Cardiac septum (tissue), 1 donor: ENCODE results near the gene SIVA1. TPM values are rescaled to one million over a fixed set of nuclear protein-coding genes. Genes with fewer than 3 reads are reported as not detected.
"Not testable (repeated sequence)": the region's sequence is repeated elsewhere in the genome, so short reads cannot be mapped to it uniquely, and the experiment has no call there.

Experiments used
- DNase-seq: peaks from one replicate; pipeline ENCODE4 v3.0.0-alpha.2; 2020; ENCODE audit warnings: low spot score
- intact Hi-C: fragments of 100-400 bp; cut with DNase I; formaldehyde crosslinking; loops from one replicate; pipeline ENCODE4 v1.14.0; 2022
- total RNA-seq: library from RNA; stranded (reverse); fragmentation: NEBNext Ultra II Directional; extraction: Animal tissue kit (Norgen Biotek cat#: 25700); gene quantifications from one replicate; pipeline ENCODE4 v1.2.1, GENCODE V29; 2021
- donor health status: DM: no; HTN: no; CAD: no.

SIVA1 gene
- total RNA-seq, 1 donor from 2014 or later: 50.9 TPM

DNA sequence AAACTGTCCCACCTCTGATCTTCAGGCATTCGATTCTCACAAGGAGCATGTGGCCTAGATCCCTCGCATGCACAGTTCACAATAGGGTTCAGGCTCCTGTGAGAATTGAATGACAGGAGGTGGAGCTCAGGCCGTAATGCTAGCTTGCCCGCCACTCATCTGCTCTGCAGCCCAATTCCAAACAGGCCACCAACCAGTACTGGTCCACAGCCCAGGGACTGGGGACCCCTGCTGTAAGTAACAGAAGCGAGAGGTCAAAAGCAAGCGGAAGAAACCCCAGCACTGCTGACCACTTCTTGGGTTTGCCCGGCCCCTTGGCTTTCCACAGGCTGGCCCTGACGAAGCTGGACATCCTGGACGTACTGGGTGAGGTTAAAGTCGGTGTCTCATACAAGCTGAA is 8.5 kb upstream of the SIVA1 start:
- intact Hi-C loops: no loop called here
- DNase-seq: no peak

DNA sequence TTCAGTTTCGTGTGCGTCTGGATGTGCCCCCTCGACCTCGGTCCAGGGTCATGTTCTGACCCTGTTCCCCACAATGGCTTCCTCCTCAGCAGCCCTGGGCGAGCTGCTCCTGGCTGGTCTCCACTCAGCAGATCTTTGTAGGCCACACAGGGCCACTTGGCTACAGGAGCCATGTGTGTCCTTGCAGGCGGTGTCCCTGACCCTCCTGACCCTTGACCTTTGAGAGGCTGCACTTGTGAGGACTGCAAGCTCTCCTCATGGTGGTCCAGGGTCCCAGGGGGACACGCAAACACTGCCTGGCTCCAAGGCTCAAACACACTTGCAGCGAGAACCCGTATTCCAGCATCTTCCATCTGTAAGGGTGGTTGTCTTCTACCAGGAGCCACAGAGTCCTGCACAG is 7.5 kb upstream of the SIVA1 start:
- DNase-seq: no peak
- intact Hi-C loops: no loop called here

DNA sequence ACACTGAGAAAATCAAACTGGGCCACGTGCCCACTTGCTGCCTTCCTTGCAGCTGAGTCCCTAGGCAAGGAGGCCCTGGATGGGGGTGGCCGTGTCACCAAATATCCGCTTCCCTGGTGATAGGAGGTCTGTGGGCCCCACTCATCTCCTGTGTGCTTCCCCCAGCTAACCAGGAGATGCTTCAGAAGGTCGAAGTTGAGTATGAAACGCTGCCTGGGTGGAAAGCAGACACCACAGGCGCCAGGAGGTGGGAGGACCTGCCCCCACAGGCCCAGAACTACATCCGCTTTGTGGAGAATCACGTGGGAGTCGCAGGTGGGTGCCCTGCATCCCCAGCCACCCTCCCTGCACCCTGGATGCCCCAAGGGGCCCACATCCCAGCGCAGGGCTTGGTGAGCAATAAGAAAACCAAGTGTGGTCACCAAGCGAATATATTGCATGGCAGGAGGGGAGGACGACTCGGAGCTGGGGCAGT is 6.8 kb upstream of the SIVA1 start:
- intact Hi-C loops: no loop called here
- DNase-seq: no peak

DNA sequence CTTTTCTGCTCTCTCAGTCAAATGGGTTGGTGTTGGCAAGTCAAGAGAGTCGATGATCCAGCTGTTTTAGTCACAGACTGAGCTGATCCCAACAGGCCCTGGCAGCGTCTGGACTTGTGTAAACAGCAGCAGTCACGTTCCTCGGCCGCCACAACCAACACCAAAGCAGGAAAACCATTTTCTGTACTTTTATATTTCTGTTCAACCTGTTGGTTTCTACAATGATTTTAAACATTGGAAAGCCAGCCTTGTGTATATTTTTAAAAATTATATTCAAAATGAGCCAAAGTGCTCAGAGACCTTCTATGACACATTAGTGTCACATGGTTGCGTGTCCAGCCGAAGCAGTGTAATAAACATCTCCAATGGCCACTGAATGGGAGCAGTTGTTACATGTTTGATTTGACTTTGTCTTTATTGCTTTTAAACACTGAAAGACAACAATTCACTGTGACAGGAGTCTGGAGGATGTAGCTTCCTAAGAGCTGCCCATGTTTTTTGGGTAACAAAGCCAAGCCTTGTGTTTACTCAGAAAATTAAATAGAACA is 5.9 kb upstream of the SIVA1 start:
- intact Hi-C loops: no loop called here
- DNase-seq: no peak

DNA sequence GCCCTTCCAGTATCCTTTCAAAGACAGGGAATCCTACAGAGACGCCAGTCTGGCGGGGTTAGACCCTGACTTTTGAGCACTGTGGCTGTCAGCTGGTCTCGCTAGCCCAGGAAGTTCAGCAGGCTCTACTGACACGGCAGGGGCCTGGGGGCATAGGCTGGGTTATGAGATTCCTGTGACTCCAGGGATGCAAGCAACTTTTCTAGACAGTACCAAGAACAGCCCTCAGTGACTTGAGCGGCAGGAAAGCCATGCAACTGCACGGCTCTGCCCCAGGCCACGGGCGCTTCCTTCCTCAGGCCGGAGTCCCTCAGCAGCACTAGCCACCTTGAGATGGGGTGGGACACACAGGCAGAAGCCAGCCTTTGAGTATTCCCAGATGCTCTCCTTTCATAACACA is 5.1 kb upstream of the SIVA1 start:
- intact Hi-C loops: no loop called here
- no peak for DNase-seq

DNA sequence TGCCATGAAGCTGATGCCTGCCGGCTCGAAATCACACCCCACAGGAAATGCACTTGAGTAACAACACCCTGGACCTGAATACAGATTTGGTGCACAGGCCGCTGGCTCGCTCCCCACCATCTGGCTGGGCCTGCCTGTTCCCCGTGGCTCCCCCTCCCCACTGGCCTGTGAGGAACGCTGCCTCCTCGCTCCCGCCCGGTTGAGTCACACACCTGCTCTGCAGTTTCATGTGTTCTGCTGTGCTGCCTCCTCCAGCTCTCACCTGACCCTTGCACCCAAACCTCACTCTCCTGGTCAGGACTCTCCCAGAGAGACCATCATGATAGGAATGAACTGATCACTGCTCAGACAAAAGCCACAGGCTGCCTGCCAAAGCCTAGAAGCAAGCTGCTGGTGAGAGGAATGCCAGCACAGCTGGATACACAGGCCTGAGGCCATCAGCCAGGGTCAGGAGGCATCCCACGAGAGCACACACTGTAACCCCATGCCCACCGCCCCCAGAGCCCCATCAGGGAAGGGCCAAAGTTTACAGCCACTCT is 3.8 kb upstream of the SIVA1 start:
- intact Hi-C loops: no loop called here
- no peak for DNase-seq

DNA sequence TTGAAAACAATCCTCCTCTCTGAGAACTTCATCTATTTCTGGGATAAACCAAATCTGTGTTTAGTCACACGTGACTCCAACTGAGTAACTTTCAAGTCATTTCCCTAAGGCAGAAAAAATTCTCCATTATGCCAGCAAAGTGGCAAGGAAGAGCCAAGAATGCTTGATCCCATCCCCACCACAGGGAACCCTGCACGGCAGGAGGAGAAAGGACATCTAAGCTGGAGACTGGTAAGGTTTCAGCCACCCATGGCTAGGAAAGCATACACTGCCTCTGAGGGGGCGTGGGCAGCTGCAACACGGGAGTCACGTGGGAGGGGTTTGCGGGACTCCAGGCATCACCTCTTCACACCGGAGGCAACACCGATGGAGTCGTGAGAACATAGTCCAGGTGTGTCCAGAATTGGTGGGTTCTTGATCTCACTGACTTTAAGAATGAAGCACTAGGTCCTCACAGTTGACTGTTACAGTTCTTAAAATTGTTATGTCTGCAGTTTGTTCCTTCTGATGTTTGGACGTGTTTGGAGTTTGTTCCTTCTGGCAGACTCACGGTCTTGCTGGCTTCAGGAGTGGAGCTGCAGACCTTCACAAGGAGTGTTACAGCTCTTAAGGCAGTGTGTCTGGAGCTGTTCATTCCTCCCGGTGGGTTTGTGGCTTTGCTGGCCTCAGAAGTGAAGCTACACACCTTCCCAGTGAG is 2.7 kb upstream of the SIVA1 start:
- intact Hi-C loops: no loop called here
- no peak for DNase-seq

DNA sequence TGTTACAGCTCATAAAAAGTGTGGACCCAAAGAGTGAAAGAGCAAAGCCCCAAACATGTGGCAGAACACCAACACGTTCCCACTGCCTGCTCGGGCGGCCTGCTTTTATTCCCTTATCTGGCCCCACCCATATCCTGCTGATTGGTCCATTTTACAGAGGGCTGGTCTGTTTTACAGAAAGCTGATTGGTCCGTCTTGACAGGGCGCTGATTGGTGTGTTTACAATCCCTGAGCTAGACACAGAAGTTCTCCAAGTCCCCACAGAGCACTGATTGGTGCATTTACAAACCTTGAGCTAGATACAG is 2.2 kb upstream of the SIVA1 start:
- intact Hi-C loops, DNase-seq: not testable (repeated sequence)

DNA sequence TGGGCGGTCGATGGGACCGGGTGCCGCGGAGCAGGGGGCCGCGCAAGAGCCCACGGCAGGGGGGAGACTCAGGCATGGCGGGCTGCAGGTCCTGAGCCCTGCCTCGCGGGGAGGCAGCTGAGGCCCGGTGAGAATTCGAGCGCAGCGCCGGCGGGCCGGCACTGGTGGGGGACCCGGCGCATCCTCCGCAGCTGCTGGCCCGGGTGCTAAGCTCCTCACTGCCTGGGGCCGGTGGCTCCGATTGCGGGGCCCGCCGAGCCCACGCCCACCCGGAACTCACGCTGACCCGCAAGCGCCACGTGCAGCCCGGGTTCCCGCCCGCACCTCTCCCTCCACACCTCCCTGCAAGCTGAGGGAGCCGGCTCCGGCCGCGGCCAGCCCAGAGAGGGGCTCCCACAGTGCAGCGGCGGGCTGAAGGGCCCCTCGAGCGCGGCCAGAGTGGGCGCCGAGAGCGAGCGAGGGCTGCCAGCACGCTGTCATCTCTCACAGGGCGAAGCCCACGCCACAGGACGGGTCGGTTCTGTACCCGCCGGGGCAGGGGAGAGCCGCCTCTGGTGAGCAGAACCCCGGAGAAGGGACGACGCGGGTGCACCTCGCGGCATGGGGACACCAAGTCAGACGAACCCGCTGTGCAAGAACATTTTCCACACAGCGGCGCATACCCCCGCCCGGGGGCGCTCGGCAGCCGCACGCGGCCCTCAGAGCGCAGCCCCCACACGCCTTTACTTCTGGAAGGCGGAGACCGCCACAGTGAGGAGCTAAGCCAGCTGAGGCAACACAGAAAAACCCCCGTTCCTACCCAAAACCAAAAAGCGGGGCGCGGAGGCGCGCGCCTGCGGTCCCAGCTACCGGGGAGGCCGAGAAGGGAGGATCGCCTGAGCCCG is 1.2 kb upstream of the SIVA1 start:
- intact Hi-C loops: no loop called here
- no peak for DNase-seq

DNA sequence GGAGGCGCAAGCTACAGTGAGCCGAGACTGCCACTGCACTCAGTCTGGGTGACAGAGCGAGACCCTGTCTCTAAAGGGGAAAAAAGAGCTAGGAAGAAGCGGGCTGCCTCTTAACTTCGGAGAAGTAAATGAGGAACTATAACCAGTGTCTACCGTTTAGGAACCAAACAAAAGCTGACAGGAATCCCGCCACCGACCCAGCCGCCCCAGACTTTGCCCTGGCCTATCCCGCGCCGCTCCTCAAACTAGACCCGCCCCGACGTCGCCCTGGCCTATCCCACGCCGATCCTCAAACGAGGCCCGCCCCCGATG is 568 bp upstream of the SIVA1 start:
- no peak for DNase-seq
- intact Hi-C loops: no loop called here

DNA sequence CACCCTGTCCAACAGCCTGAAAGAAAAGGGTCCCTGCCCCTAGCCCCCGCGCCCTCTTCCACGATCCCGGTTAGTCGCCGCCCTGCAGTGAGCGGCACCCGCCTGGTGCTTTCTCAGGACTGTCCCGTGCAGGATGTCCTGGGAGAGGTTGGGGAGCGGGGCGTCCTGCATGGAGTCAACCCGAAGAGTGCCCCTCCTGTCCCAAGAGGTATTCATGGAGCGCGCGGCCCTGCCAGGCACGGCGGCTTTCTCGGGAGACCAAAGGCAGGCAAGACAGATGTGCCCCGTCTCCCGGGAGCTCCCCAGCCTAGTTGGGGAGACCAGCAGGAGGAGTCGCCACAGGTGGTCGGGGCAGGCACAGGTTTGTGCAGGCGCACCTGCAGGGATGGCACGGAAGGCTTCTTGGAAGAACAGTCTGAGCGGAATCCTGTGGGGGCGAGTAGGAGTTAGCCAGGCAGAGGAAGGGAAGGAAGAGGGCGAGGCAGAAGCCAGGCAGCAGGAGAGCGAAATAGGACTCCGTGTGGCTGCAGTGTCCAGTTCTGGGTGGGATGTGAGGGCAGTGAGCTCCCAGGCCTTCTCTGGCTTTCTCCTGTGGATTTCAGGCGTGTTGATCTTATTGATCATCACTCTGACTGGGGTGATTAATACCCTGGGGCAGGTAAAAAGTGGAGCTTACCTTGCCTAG is 723 bp downstream of the SIVA1 start:
- intact Hi-C loops: no loop called here
- no peak for DNase-seq

DNA sequence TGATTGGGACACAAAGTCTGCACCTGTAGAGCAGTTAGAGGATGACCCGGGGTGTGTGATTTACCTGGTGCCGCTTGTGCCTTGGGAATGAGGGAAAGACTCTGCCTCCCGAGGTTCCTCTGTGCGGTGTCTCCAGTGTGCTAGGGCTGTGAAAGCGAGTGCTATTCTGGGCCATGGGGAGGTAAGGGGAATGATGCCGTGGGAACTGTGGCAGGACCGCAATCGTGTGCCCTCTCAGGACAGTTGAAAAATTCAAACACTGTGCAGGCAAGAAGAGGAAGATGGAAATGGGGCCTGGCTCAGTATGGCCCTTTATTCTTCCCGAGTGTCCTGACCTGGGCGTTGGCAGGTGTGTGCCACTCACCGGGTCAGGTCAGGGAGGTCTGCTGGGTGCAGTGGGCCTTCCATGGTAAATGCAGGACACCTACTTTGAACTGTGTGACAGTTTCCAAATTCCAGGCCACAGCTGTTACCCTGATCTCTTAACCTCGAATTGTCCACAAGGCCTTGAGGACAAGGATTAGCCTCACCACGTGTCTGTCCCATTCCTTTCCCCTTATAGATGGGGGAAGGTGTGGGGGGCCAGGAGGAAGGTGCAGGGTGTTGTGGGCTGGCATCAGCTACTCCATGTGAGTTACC is 1.4 kb downstream of the SIVA1 start:
- intact Hi-C loops: no loop called here
- no peak for DNase-seq

DNA sequence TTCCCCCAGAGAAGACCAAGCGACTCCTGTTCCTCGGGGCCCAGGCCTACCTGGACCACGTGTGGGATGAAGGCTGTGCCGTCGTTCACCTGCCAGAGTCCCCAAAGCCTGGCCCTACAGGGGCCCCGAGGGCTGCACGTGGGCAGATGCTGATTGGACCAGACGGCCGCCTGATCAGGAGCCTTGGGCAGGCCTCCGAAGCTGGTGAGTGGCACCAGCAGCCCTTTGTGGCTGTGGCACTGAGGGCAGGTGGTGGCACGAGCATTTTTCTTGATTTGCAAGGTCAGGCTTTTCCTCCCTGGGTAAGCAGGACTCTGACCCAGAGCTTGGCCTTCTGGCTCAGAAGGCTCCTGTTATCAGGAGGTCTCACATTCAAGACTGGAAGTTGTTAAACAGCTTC is 2.7 kb downstream of the SIVA1 start:
- intact Hi-C loops: no loop called here
- no peak for DNase-seq

DNA sequence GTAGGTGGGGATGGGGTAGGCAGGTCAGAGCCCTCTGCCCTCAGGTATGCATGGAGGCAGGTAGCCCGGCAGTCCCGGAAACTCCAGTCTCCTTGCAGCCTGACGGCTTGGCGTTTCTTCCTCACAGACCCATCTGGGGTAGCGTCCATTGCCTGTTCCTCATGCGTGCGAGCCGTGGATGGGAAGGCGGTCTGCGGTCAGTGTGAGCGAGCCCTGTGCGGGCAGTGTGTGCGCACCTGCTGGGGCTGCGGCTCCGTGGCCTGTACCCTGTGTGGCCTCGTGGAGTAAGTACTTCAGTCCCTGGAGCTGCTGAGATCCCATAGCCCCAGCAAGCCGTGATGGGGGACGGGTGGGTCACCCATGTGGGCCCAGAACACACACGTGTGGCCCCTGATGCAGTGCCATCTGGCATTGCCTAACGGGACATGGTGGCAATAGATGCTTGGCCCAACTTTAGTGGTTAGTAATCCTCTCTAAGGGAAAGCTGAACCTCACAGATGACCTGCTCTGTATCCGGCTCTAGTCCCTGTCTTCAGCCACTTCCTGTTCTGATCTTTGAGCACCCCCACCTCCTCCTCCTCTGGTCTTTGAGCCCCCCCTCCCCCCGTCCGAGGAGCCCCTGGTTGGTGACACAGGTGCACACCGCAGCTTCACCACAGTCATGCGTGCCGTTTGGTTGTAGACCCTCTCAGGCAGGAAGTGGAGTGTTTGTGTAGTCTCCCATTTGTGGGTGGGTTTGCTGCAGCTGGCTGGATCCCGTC is 3.7 kb downstream of the SIVA1 start:
- intact Hi-C loops: no loop called here
- no peak for DNase-seq

DNA sequence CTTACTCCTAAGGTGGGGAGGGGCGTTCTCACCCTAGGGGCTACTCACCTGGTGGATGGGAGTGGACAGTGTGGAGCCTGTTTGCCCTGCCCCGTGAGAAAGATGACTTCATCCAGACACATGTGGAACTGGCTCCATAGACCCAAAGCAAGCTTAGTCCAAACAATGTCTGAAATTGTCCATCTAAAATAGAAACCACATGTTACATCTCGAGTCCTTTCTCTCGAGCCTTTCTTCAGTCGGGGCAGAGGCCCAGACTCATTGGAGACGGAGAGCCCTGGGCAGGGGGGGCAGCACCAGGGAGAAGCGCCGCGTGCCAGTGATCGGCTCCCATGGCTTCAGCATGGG is 4.3 kb downstream of the SIVA1 start:
- intact Hi-C loops: no loop called here
- no peak for DNase-seq

DNA sequence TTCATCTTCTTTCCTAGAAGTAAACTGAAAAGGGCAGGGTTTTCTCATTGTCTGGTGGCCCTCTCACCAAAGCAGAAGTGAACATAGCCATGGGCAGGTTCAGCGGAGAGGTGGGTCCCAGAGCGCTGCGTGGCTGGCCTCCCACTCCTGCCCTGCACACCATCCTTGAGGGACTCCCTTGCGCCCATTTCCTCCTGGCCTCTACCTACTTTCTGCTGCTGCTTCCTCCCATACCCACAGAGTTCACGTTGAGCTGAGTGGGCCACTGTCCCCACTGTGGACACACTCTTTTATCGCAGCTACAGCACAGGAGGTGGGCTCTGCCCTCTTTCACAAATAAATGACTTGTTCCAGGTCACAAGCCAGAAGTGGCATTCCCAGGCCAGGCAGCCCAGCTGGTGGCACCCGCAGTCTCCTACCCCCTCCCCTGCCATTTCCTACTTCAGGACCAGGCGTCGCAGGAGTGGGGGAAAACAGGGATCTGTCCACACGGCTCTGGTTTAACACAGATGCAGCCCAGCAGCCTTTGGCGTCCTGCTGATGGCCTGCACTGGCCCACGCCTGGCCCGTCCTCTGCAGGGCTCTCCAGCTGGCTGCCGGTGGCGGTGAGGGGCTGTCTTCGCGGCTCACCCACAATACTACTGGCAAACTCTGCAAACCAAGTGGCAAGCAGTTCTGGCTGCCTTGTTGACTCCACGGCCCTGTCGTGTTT is 4.9 kb downstream of the SIVA1 start:
- intact Hi-C loops: no loop called here
- DNase-seq: no peak

DNA sequence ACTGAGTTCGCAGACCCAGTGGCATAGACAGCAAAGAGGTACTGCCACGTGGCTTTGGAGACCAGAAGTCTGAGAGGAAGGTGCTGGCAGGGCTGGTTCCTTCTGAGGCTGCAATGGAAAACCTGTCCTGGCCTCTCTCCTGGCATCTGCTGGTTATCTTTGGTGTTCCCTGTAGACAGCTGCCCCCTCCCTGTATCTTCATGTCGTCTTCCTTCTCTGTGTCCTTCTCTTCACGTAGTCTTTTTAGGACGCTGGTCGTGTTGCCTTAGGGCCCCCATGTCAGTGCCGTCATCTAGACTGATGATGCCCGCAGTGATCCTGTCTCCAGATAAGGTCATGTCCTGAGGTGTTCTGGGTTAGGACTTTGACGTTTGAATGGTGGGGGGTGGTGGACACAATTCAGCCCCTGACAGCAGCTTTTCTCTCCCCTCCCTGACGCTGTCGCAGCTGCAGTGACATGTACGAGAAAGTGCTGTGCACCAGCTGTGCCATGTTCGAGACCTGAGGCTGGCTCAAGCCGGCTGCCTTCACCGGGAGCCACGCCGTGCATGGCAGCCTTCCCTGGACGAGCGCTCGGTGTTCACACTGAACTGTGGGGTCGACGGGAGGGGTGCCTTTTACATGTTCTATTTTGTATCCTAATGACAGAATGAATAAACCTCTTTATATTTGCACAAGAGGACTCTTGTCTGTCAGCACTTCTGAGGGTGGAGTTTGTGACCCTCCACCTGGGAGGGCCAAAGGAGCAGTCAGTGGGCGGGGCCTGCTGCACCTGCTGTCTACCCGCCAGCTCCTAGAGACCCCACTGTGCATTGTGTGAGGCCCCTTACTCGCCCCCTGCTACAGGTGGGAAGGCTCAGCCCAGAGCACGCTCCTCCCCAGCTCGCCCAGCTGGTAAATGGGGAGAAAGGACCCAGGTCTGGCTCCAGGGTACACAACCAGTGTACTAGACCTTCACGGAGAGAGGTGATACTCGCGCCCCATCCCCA is 6.3 kb downstream of the SIVA1 start:
- intact Hi-C loops: no loop called here
- no peak for DNase-seq
